Activated T-helper 9 cell treated with anti-CD3 and anti-CD28 coated beads, Interleukin-2, amount 50 U/mL, for 16 hours (primary cell): ENCODE measurements around the gene LRRC8C.

Experiments
- DNase-seq: peaks from one replicate; pipeline ENCODE4 v3.0.0-alpha.2; 2020; ENCODE audit warnings: low read depth

LRRC8C gene

GRCh38 chr1:89732643-89733222 lies 99.8 kb downstream of the LRRC8C start:
- no peak for DNase-seq

GRCh38 chr1:89733748-89734147 lies 100.8 kb downstream of the LRRC8C start:
- no peak for DNase-seq

GRCh38 chr1:89734442-89734841 lies 101.5 kb downstream of the LRRC8C start:
- DNase-seq, result no peak

- DNase-seq, result no peak
Measured at GRCh38 chr1:89735479-89735878, 102.6 kb downstream of the LRRC8C start.

- DNase-seq, result no peak
Measured at GRCh38 chr1:89736937-89737733, 104.2 kb downstream of the LRRC8C start.

- no peak for DNase-seq
Measured at GRCh38 chr1:89737985-89738510, 105.1 kb downstream of the LRRC8C start.

- DNase-seq, result peak; percentile 45
Measured at GRCh38 chr1:89739013-89739843, 106.3 kb downstream of the LRRC8C start.

- no peak for DNase-seq
Measured at GRCh38 chr1:89739844-89740216, 106.9 kb downstream of the LRRC8C start.

GRCh38 chr1:89743788-89744187 lies 110.9 kb downstream of the LRRC8C start:
- DNase-seq, result no peak

GRCh38 chr1:89746424-89747149 lies 113.7 kb downstream of the LRRC8C start:
- no peak for DNase-seq

- no peak for DNase-seq
Measured at GRCh38 chr1:89753761-89754160, 120.8 kb downstream of the LRRC8C start.

GRCh38 chr1:89754518-89754917 lies 121.6 kb downstream of the LRRC8C start:
- no peak for DNase-seq

GRCh38 chr1:89755591-89755990 lies 122.7 kb downstream of the LRRC8C start:
- DNase-seq, result no peak

GRCh38 chr1:89757532-89757931 lies 124.6 kb downstream of the LRRC8C start:
- DNase-seq, result no peak

GRCh38 chr1:89758156-89758555 lies 125.2 kb downstream of the LRRC8C start:
- no peak for DNase-seq

GRCh38 chr1:89759036-89759435 lies 126.1 kb downstream of the LRRC8C start:
- no peak for DNase-seq

GRCh38 chr1:89760496-89760895 lies 127.6 kb downstream of the LRRC8C start:
- DNase-seq, result no peak

- DNase-seq, result no peak
Measured at GRCh38 chr1:89761338-89761737, 128.4 kb downstream of the LRRC8C start.

- no peak for DNase-seq
Measured at GRCh38 chr1:89761901-89762300, 129.0 kb downstream of the LRRC8C start.

GRCh38 chr1:89762386-89762778 lies 129.5 kb downstream of the LRRC8C start:
- DNase-seq, result no peak

GRCh38 chr1:89762779-89763648 lies 130.1 kb downstream of the LRRC8C start:
- DNase-seq, result peak; percentile 76
